HL-60 (cell line): ENCODE data around the gene STXBP5.

ENCODE experiments used
- DNase-seq, 2 experiments: peaks; one replicate each; pipeline ENCODE4 v3.0.0-alpha.2; 2010 to 2020; ENCODE audit warnings: low read depth in 1 of 2, low spot score in 1 of 2
- H3K27ac ChIP-seq: fragments of 250-450 bp; sonication (Bioruptor Pico); replicated peaks from 2 replicates; pipeline ENCODE4 v1.5.1; 2020; ENCODE audit warnings: mild to moderate bottlenecking, moderate library complexity
- H3K27me3 ChIP-seq: fragments of 250-450 bp; sonication (Bioruptor Pico); 2 replicates; pipeline ENCODE4 v1.5.1; 2021; ENCODE audit warnings: mild to moderate bottlenecking, moderate library complexity; ENCODE audit not compliant: insufficient read depth, poor library complexity, severe bottlenecking
- H3K4me3 ChIP-seq: replicated peaks from 2 replicates; pipeline ENCODE4 v1.5.1; 2011; ENCODE audit warnings: mild to moderate bottlenecking, control low read depth, low read length; ENCODE audit not compliant: insufficient read depth
- CTCF ChIP-seq: IDR thresholded peaks from one replicate; pipeline ENCODE4 v1.5.1; 2011; ENCODE audit warnings: low read length, control low read depth, inconsistent platforms; ENCODE audit not compliant: insufficient read depth
- GABPA ChIP-seq: IDR thresholded peaks from 2 replicates; pipeline ENCODE4 v1.6.1; 2012; ENCODE audit warnings: low read depth
- POLR2AphosphoS5 ChIP-seq: IDR thresholded peaks from 2 replicates; pipeline ENCODE4 v1.6.1; 2012; ENCODE audit warnings: low read depth
- REST ChIP-seq: IDR thresholded peaks from 2 replicates; pipeline ENCODE4 v1.6.1; 2012; ENCODE audit warnings: low read depth; ENCODE audit not compliant: insufficient replicate concordance
- SPI1 ChIP-seq: IDR thresholded peaks from 2 replicates; pipeline ENCODE4 v1.6.1; 2012; ENCODE audit warnings: low read depth, mild to moderate bottlenecking, borderline replicate concordance

STXBP5 gene

GRCh38 chr6:147311218-147311617 is 107.0 kb downstream of the STXBP5 start:
- TF ChIP-seq REST (no peak), POLR2AphosphoS5 (no peak), SPI1 (no peak), CTCF (no peak), GABPA (no peak)
- DNase-seq, result no peak
- Histone ChIP-seq H3K4me3 (no peak overlapping the region), H3K27me3 (no peaks in the 10 kb centered on the region), H3K27ac (no peak overlapping the region; the same call in 1 of the 2 replicates)

- no peak overlapping the region for H3K4me3 ChIP-seq
- H3K27me3 ChIP-seq, result no peaks in the 10 kb centered on the region
- peak overlapping the region; percentile 83 for H3K27ac ChIP-seq
- TF ChIP-seq CTCF, result no peak
- no peak for TF ChIP-seq SPI1
- no peak for TF ChIP-seq POLR2AphosphoS5
- no peak for TF ChIP-seq REST
- TF ChIP-seq GABPA, result no peak
- no peak for DNase-seq
Observed at GRCh38 chr6:147321260-147321659, 117.0 kb downstream of the STXBP5 start.

- Histone ChIP-seq H3K4me3 (peak overlapping the region; percentile 23), H3K27ac (peak overlapping the region; percentile 83)
- no peak for TF ChIP-seq REST
- TF ChIP-seq SPI1, result no peak
- TF ChIP-seq POLR2AphosphoS5, result 0 out of 2 replicates have a peak, but pooled peaks have one; percentile 28
Observed at GRCh38 chr6:147322299-147323162, 118.3 kb downstream of the STXBP5 start.

More at GRCh38 chr6:147322299-147323162, 118.3 kb downstream of the STXBP5 start:
- no peaks in the 10 kb centered on the region for H3K27me3 ChIP-seq
- peak; percentile 74 to 88 for DNase-seq
